ENCODE results near the gene WT1.

- no peak for TF ChIP-seq CTCF (IDR thresholded peaks at IDR 0.05; ENCODE audit: low read depth, low read length, poor library complexity, severe bottlenecking)
- no peak for TF ChIP-seq EZH2phosphoT487 (IDR thresholded peaks at IDR 0.05; ENCODE audit: borderline replicate concordance, low read length)
Observed at GRCh38 chr11:32437495-32438345, 2.4 kb upstream of the WT1 start.

Data from DOHH2 (cell line).